ENCODE measurements around the gene ZMYND15.

The ZMYND15 gene

GRCh38 chr17:4735876-4736651 is 3.6 kb upstream of the ZMYND15 start:
- DNase-seq (ENCODE audit: low read depth in 2 of 2), result peak in 1 of 2 donors; percentile 72
- TF ChIP-seq CTCF (IDR thresholded peaks at IDR 0.05; ENCODE audit: low read depth, low read length), result no peak
- H3K4me3 ChIP-seq (replicated peaks in 1 of 2; ENCODE audit: low read depth in 2 of 2, low read length in 2 of 2), result no peak overlapping the region

DNA sequence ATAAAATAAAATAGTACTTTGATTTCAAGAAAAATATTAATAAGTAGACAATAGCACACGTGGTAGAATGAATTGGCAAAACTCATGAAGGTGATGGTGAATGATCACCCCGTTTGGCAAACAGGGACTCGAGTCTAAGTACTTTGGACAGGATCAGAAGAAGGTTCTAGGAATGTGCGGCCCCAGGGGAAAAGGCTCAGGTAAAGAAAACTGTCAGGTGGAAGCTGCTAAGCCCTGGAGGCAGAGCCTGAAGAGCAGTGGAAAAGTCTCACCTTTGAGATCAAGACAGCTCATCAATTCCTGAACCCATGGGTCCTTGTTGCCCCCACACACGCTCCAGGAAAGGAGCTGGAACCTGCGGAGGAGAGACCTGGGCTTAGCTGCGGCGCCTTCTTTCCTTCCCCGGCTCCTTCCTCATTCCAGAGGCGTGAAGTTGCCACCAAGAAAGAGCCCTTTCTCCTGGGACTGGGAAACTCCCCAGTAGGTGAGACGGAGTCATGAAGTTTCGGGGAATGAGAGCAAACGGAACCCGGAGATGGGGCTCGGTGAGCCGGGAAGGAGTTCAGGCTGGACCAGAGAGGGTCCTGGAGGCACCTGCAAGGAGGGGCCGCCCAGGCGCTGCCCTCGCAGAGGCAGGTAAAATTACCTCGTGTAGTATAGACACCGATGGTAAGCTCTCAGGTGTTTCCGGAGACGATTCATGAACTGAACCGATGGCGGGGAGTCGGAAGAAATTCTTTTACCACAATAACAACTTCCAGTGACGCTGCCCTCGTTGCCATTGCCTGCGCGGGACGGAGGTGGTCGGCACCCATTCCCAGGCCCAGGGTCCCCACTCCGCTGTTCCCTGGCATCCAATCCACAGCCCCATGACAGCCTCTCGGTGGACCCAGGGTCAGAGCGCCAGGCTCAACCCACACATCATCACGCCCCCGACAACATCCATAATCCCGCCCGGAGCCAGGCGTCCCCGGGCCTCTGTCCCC is 1.2 kb upstream of the ZMYND15 start:
- no peak for DNase-seq (ENCODE audit: low read depth in 2 of 2)
- TF ChIP-seq CTCF (IDR thresholded peaks at IDR 0.05; ENCODE audit: low read depth, low read length), result no peak
- H3K4me3 ChIP-seq (replicated peaks in 1 of 2; ENCODE audit: low read depth in 2 of 2, low read length in 2 of 2), result peak overlapping the region; percentile 60 to 69

DNA sequence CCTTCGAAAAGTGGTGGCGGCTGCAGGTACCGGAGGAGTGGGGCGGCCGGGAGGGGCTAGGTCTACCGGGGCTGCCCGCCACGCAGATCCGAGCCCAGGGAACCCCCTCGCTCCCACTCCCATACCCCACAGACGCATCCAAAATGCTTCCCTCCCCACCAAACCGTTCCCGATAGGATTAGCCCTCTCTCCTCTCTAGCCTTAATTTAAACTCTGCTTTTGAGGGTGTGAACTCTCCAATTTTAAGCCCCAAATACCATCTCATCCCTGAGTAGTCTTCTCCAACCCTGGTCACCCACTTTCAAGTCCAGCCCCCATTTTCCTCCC is 355 bp downstream of the ZMYND15 start:
- TF ChIP-seq CTCF (IDR thresholded peaks at IDR 0.05; ENCODE audit: low read depth, low read length), result no peak
- peak overlapping the region; percentile 60 to 69 for H3K4me3 ChIP-seq (replicated peaks in 1 of 2; ENCODE audit: low read depth in 2 of 2, low read length in 2 of 2)
- DNase-seq (ENCODE audit: low read depth in 2 of 2), result no peak

- no peak overlapping the region for H3K4me3 ChIP-seq (replicated peaks in 1 of 2; ENCODE audit: low read depth in 2 of 2, low read length in 2 of 2)
Observed at GRCh38 chr17:4740584-4740983, 951 bp downstream of the ZMYND15 start.

GRCh38 chr17:4741544-4741943 is 1.9 kb downstream of the ZMYND15 start:
- no peak for DNase-seq (ENCODE audit: low read depth in 2 of 2)
- no peak overlapping the region for H3K4me3 ChIP-seq (replicated peaks in 1 of 2; ENCODE audit: low read depth in 2 of 2, low read length in 2 of 2)
- TF ChIP-seq CTCF (IDR thresholded peaks at IDR 0.05; ENCODE audit: low read depth, low read length), result no peak

More at GRCh38 chr17:4740584-4740983, 951 bp downstream of the ZMYND15 start:
- no peak for DNase-seq (ENCODE audit: low read depth in 2 of 2)
- no peak for TF ChIP-seq CTCF (IDR thresholded peaks at IDR 0.05; ENCODE audit: low read depth, low read length)

- no peak for DNase-seq (ENCODE audit: low read depth in 2 of 2)
- no peak overlapping the region for H3K4me3 ChIP-seq (replicated peaks in 1 of 2; ENCODE audit: low read depth in 2 of 2, low read length in 2 of 2)
- no peak for TF ChIP-seq CTCF (IDR thresholded peaks at IDR 0.05; ENCODE audit: low read depth, low read length)
Observed at GRCh38 chr17:4742133-4742532, 2.5 kb downstream of the ZMYND15 start.

Data from cardiac fibroblast (primary cell).